Fibroblast of skin of right quadriceps (primary cell): ENCODE measurements around the gene CRIM1.
A peak's percentile ranks its signal among the peaks of the same experiment; 100 is the strongest.

Experiments used
- DNase-seq: peaks from one replicate; pipeline ENCODE4 v3.0.0-alpha.2; 2013

CRIM1 gene

DNA sequence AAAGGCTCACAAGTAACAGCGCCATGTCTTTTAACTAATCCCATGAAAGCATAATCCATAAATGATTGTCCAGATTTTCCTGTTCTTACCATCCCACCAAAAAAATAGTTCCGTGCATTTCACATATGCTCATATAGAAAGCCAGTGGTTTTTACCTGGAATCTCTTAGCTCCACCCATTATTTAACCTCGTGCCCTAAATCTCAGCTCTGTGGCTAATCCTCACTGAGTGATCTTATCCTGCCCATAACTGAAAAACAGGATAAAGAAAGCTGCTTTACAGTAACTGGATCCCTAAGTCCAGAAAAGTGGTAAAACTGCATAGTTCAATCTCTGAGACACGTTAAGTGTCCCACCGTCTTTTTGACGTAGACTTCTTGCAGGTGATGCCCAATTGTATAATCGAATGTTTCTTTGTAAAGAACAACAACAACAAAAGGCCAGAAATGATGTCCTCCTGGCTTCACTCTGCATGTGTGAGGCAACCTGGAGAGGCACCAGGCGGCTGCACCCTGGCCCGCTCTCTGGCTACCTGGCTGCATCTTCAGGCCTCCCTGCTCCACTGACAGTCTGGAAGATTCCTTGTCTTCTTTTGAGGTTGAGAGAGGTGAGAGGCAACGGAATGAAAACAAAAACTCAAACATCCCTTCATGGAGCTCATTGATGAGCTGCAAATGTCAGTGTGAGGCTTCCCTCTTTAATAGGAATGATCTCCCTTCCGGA is 203.8 kb downstream of the CRIM1 start:
- DNase-seq = no peak

DNA sequence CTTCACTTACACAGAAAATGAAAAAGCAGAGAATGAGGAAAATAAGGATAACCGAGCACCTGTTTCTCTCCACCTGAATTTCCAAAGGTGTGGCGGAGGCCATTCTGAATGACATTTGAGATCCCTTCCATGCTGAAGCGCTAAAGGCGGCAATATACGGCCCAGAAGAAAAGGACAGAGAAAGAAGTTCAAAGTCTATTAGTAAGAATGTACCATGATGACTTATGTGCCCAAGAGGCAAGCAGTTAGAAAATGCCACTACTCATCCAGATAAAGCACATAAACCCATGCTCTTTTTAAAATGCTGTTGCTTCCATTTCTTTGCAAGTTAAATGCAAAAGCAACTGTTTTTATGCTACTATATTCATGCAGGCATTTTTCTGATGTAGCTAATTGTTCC is 205.1 kb downstream of the CRIM1 start:
- DNase-seq = no peak

DNA sequence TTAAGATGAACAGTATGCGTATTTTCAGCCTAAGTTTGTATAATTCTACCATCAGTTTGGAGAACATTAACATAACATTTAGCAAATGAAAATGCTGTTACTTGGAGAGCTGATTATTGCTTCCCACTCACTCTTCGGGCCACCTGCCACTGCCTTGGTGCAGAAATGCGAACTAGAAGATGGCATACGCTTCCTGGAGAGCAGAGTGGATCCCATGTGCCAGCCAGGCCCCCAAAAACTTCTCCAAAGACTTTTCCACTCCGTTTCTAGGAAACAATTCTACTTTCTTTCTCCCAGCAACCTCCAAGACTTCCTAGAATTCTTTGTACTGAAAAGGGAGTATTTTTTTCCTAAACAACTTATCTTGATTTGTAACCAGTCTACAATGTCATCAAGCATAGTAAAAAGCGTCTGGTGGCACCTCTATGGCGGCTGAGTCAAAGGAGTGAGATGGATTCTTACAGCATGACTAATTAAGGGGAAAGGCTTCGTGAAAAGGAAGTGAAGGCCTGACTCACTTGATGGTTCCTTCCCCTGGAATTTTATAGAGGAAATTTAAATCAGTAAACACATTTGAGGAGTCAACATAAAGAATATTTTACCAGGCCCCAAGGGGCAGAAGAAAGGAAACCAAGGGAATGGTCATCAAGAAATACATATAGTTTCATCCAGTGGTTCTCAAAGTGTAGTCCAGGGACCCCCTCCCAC is 205.8 kb downstream of the CRIM1 start:
- peak; percentile 97 for DNase-seq

GRCh38 chr2:36562240-36562639 is 206.7 kb downstream of the CRIM1 start:
- DNase-seq = peak; percentile 71

GRCh38 chr2:36562973-36563532 is 207.5 kb downstream of the CRIM1 start:
- DNase-seq = peak; percentile 72

DNA sequence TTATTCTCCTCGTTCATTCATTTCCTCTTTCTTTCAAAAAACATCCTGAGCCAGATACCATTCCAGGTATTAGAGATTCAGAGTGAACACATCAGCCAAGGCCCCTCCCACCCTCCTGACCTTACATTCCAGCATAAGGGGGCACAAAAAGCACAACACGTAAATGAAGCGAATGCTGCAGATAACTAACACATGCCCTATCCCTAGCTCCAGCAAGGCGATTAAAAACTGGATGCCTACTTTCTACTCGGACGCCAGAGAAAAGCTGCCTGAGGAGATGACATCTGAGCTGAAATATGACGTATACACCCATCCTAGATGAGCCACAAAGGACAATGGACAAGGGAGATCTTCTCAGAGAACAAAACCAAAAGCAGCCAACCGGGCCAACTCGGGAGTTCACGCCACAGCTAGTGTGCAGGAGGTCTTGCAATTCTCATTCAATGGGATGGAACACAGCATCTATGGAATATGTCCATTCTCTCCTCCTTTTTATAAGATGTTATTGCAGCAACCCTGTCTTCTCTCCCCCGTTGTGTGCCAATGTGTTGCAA is 208.9 kb downstream of the CRIM1 start:
- no peak for DNase-seq

DNA sequence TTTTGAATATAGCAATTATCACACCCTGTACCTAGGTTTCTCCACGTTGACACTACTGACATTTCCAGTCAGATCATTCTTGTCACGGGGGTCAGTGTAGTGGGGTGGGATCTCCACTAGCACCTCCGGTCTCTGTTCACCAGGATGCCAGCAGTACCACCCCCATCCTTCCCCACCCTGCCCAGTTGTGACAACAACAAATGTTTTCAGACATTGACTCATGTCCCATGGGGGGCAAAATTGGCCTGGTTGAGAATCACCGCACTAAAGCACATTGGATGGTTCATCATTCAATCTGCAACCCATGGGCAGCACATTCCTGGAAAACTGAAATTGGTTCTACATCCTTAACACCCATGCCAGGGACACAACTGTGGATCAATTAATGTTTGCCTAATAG is 210.1 kb downstream of the CRIM1 start:
- DNase-seq = no peak

GRCh38 chr2:36566887-36567286 is 211.3 kb downstream of the CRIM1 start:
- DNase-seq = no peak

DNA sequence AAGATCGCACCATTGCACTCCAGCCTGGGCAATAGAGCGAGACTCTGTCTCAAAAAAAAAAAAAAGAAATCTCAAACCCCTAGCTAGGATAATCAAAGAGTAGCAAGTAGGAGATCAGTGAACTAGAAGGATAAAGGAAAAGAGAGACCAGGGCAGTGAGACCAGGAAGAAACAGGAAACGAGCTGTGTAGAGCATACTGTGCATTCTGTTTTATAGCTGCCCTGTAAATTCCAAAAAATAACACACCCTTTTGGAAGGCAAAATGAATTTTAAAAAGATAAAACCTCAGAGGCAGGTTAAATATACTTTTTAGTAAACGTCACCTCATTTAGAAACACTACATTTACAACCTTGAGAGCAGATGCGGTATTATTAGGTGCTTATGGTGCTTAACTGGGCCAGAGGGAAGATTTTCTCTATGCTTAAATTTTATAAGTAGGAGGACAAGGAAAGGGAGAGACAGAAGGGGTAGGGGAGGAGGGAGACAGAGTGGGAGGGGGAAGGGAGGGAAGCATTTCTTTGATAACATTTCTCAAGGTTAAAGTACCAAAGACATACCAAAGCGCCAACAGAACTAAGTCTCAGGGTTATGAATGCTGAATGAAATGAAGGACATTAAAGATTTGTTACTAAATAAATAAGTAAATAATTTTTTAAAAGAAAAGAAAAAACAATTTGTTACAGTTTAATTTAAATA is 212.3 kb downstream of the CRIM1 start:
- no peak for DNase-seq

- DNase-seq = peak; percentile 73
Measured at GRCh38 chr2:36568516-36569246, 213.1 kb downstream of the CRIM1 start.

GRCh38 chr2:36569267-36569856 is 213.8 kb downstream of the CRIM1 start:
- no peak for DNase-seq

DNA sequence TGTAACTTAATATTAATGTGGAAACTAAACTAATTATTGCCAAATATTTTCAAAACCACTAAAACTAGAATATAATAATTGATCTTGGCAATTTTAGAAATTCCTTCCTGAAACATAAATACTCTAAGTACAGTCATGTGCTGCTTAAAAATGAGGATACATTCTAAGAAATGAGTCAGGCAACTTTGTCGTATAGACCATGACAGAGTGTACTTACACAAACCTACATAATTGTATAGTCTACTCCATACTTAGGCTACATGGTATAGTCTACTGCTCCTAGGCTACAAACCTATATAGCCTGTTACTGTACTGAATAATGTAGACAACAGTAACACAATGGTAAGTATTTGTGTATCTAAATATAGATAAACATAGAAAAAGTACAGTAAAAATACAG is 214.8 kb downstream of the CRIM1 start:
- peak; percentile 65 for DNase-seq

GRCh38 chr2:36572054-36572718 is 216.6 kb downstream of the CRIM1 start:
- no peak for DNase-seq

GRCh38 chr2:36572719-36573059 is 217.1 kb downstream of the CRIM1 start:
- DNase-seq = peak; percentile 84

DNA sequence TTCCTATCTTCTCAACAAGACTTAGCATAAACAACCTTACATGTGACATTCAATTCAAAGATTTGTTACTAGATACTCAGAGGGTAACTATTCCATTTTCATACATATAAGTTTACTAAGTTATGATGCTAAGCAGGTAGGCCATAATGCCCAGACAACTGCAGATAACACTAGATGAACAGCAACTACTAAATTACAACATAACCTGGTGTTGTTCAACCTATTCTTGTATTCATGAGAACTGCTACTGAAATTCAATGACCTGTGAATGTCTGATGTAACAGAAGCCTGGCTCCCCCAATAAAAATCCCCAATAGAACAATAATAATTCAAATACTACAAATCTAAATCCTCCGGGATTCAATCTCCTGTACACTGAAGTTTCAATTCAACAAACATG is 217.6 kb downstream of the CRIM1 start:
- no peak for DNase-seq

- no peak for DNase-seq
Measured at GRCh38 chr2:36574560-36574959, 219.0 kb downstream of the CRIM1 start.

DNA sequence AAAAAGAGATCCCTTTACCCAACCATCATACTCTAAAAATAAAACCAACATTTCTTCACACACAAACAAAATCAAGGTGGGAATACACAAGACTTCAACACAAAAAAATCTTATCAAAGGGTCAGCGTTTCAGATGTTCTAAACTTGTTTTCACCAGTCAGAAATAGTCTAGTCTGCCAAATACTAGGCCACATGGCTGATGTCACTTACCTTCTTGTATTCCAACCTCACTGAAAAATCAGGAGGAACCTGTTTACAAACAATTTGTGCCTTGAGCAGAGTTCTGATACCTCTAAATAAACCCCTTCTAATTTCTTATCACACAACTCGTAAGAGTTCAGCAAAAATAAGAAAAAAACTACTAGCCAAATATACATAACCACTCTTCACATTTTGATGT is 222.3 kb downstream of the CRIM1 start:
- no peak for DNase-seq

- DNase-seq = no peak
Measured at GRCh38 chr2:36578343-36579296, 223.0 kb downstream of the CRIM1 start.

DNA sequence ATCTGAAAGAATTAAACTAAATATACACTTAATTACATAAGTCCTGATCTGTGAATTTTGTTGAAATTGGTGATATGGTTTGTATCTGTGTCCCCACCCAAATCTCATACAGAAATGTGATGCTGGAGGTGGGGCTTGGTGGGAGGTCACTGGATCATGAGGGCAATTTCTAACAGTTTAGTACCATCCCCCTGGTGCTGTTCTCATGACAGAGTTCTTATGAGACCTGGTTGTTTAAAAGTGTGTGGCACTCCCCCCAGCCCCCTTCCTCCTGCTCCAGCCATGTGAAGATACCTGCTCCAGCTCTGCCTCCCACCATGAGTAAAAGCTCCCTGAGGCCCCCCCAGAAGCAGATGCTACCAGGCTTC is 223.7 kb downstream of the CRIM1 start:
- no peak for DNase-seq

DNA sequence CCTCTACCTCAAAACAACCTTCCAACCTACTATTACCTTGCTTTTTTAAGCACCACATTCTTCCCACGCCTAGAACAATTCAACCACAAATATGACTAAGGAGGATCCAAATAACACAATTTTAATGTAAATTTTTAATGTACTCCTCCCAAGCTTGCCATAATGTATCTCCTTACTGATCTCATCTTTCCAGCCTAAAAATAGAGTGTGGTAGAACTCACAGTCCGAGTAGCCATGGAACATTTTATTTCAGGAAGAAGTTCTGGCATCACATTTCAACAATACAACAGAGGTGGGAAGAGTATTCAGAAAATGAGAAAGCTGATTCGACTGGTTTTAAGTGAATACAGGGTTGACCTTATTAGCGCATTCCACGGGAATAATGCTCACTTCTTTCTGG is 227.0 kb downstream of the CRIM1 start:
- no peak for DNase-seq

DNA sequence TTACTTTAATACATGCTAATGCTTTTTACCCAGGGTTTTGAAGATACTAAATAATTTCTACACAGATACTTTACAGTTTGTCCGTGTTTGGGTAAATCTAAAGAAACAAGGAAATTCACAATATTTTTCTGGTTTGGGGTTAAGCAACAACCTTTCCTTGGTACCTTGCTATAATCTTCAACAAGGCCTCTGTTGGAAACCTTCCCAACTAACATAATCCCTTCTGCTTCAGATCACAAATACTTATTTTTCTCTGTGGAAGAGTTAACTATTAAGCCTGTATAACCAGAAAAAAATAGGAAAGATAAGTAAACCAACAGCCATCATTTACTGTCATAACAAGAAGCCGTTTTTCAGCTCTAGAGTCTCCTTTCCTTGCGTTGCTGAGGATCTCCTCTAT is 227.4 kb downstream of the CRIM1 start:
- no peak for DNase-seq
